WI38 (cell line): ENCODE measurements around the gene RIMBP2.

Source experiments
- H3K4me3 ChIP-seq: 2 replicates; pipeline ENCODE4 v1.5.1; 2011; ENCODE audit warnings: low read depth, mild to moderate bottlenecking, control low read depth, low read length
- CTCF ChIP-seq: IDR thresholded peaks from 2 replicates; pipeline ENCODE4 v1.5.1; 2012; ENCODE audit warnings: low read depth, mild to moderate bottlenecking, control low read depth, low read length

Gene RIMBP2

DNA sequence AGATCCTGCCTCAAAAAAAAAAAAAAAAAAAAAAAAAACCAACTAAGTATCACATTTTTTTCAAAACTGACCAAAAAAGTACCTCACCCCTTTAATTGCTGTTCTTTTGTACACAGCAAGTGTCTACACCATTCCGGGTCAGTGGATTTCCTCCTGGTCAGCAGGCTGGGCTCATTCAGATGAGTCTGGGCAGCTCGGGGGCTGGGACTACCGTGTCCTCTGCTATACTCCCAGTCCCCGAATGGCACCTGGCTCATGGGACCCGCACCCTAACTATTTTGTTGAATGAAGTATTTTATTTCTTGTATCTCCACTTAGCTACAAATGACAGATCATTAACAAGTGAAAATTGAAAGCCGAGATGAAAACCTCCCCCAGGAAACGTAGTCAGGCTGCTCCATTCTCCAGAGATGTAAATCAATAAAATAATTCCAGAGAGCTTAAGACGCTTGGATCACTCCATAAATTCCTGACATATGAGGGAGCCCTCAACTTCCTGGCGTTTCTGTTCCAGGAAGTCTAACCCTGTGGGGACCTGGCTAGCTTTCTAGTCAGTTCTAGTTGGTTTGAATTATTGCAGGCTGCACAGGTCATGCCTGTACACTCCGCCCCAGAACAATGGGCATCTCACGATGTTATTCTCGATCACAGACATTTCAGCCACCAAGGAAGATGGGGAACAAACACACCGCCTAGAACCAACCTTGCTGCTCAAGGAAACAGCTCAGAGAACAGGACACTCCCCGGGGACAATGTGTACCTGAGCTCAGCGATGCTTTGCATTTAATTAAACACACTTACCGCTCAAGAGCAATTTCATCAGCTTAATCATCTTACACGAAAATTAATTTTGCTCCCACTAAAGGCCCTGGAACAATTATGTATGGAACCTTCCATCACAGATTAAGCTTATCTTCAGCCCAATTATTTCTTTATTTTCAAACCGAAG is 76.3 kb downstream of the RIMBP2 start:
- no peak for TF ChIP-seq CTCF

DNA sequence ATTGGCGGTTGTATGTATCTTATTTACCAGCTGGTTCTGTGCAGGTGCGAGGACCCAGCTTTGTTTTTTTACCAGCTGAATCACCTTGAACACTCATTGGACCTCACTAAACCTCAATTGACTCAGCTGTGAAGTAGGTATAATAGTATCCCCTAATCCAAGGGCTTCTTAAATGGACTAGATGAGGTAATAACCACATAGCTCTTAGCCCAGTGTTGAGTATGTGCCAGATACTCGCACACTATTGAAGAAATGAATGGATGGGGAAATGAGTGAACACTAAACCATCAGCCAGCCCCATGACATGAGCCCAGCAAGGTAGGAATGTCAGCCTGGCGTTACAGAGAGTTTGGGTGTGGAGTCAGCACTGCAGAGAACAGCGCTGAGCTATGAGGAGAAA is 79.7 kb downstream of the RIMBP2 start:
- no peak for TF ChIP-seq CTCF
- H3K4me3 ChIP-seq = no peak overlapping the region

More for the DNA sequence above, 76.3 kb downstream of the RIMBP2 start:
- no peak overlapping the region for H3K4me3 ChIP-seq

- no peak overlapping the region for H3K4me3 ChIP-seq
- no peak for TF ChIP-seq CTCF
Observed at GRCh38 chr12:130634866-130635265, 81.2 kb downstream of the RIMBP2 start.

- no peak for TF ChIP-seq CTCF
- H3K4me3 ChIP-seq = no peak overlapping the region
Observed at GRCh38 chr12:130633771-130634170, 82.3 kb downstream of the RIMBP2 start.

GRCh38 chr12:130632642-130633041 is 83.5 kb downstream of the RIMBP2 start:
- no peak overlapping the region for H3K4me3 ChIP-seq
- TF ChIP-seq CTCF = no peak

DNA sequence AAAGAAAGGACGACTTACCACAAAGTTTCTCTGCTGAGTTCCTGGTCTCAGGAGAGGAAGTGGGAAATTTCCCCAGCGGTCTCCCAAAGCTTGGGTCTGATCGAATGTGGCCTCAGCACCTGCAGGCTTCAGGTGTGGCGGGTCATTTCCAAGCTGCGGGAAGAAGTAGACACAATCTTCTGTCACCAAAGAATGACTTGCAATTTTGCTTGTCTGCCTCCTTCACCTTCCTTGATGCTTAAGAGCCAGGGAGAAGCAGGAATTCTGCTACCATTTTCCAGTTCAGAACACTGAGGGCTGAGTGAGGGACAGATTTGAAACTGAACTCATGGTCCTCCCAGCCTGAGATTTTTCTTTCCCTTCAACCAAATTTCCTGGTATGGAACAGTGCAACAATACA is 87.8 kb downstream of the RIMBP2 start:
- no peak for TF ChIP-seq CTCF
- no peak overlapping the region for H3K4me3 ChIP-seq

DNA sequence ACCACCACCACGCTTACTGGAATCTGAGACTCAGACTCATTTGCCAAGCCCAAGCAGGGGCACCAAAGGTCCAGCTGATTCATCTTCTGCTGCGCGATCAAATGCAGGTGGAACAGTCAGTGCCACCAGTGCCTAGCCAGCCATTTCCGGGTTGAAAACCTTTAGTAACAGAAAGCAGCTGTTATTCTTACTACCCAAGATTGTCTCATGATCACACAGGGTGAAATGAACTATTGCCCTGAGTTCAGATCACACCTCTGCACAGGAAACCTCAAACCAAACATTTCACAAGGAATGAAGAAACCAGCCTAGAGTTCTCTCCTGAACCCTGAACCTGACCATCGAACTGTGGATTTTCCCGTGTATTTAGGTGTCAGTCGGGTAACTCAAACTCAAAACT is 88.9 kb downstream of the RIMBP2 start:
- no peak overlapping the region for H3K4me3 ChIP-seq
- no peak for TF ChIP-seq CTCF
